Retinal pigment epithelial cell (primary cell): Measurements from ENCODE around the gene USP27X.

Experiments used
- DNase-seq: peaks from one replicate; pipeline ENCODE4 v3.0.0-alpha.2; 2010; ENCODE audit warnings: low read depth
- H3K4me3 ChIP-seq: 2 replicates; pipeline ENCODE4 v1.5.1; 2011; ENCODE audit warnings: mild to moderate bottlenecking, low read length, control low read depth, moderate library complexity
- TF ChIP-seq, protein P1 (sequence below): conservative IDR thresholded peaks from 2 replicates; pipeline ENCODE4 v1.5.1; 2011; ENCODE audit warnings: low read depth, low read length, control low read depth, inconsistent platforms

USP27X gene

GRCh38 chrX:49860867-49861535 lies 18.3 kb upstream of the USP27X start:
- DNase-seq = no peak
- TF ChIP-seq, protein P1, sequence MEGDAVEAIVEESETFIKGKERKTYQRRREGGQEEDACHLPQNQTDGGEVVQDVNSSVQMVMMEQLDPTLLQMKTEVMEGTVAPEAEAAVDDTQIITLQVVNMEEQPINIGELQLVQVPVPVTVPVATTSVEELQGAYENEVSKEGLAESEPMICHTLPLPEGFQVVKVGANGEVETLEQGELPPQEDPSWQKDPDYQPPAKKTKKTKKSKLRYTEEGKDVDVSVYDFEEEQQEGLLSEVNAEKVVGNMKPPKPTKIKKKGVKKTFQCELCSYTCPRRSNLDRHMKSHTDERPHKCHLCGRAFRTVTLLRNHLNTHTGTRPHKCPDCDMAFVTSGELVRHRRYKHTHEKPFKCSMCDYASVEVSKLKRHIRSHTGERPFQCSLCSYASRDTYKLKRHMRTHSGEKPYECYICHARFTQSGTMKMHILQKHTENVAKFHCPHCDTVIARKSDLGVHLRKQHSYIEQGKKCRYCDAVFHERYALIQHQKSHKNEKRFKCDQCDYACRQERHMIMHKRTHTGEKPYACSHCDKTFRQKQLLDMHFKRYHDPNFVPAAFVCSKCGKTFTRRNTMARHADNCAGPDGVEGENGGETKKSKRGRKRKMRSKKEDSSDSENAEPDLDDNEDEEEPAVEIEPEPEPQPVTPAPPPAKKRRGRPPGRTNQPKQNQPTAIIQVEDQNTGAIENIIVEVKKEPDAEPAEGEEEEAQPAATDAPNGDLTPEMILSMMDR = no peak
- H3K4me3 ChIP-seq = no peak overlapping the region

GRCh38 chrX:49862093-49862492 lies 17.2 kb upstream of the USP27X start:
- no peak overlapping the region for H3K4me3 ChIP-seq
- no peak for DNase-seq
- TF ChIP-seq, protein P1 = no peak

DNA sequence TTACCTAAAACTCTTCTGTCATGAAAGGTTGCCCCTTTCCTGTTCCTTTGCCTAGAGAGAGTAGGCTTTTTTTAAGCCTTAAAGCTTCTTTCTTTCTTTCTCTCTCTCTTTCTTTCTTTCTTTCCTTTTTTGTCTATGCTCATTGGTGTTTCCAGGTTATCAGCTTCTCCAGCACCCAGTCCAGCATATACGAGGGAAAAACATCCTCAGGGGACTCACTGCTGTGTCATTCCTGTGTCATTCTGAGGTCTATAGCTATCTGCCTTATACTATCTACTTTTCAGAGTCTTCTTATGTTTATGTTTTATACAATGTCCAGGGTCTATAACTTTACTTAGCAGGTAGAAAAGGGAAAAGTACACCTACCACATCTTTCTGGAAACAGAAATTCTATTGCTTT lies 10.5 kb upstream of the USP27X start:
- no peak overlapping the region for H3K4me3 ChIP-seq
- TF ChIP-seq, protein P1 = no peak
- no peak for DNase-seq

- TF ChIP-seq, protein P1 = peak; percentile 59
These were observed 2.5 kb upstream of the USP27X start for GRCh38 chrX:49876750-49877149.

DNA sequence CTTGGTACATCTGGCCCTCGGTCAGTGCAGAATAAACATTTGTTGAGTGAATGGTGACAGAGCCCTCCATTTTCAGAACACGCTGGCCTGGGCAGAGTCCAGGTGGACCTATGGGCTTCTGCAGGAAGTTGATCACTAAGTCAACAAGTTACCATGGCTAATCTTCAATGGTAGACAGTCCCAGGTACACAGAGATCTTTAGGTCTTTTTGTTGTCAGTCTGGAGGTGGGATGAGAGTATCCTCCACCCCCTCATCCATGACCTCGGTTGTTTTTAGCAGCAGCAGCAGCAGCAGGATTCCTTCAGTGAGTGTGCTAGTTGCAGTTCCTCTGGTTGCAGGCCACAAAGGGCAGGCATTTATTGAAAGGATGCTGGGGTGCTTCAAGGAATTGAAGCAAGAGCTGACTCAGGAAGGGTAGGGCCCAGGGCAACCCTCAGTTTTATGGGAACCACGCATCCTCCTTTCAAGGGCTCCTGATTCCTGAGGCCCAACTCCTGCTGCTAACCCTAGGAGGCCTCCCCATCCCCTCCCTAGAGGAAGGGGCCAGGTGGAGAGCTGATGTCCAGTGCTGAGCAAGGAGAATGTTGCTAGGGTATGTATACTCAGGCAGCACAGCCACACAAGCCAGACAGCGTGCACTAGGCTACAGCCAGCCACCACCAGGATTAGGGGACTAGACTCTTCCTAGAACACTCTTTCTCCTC lies 1.7 kb upstream of the USP27X start:
- TF ChIP-seq, protein P1 = no peak
- no peak for DNase-seq
- no peak overlapping the region for H3K4me3 ChIP-seq

More at GRCh38 chrX:49876750-49877149, 2.5 kb upstream of the USP27X start:
- DNase-seq = peak; percentile 2
- H3K4me3 ChIP-seq = no peak overlapping the region

GRCh38 chrX:49878128-49878833 lies 1.0 kb upstream of the USP27X start:
- peak overlapping the region; percentile 54 for H3K4me3 ChIP-seq
- TF ChIP-seq, protein P1 = no peak
- DNase-seq = no peak
